Activated CD8-positive, alpha-beta T cell treated with anti-CD3 and anti-CD28 coated beads for 36 hours (primary cell): ENCODE data around the gene FNIP2. TPM values are rescaled to one million over a fixed set of nuclear protein-coding genes. Genes with fewer than 3 reads are reported as not detected.

Source experiments
- ATAC-seq: fragments of 200-7000 bp; cut with Tn5 transposase; one replicate; pipeline ENCODE4 v1.10.0; 2021; ENCODE audit warnings: mild to moderate bottlenecking, moderate library complexity
- CTCF ChIA-PET: fragments of 350-600 bp; sonication (Branson Sonifier 250); formaldehyde crosslinking; loops from one replicate; lab custom pipeline; 2021; ENCODE audit warnings: antibody characterized with exemption; lab: Charles Lee
- POLR2A ChIA-PET: fragments of 350-600 bp; sonication (Branson Sonifier 250); formaldehyde crosslinking; loops from one replicate; lab custom pipeline; 2021; ENCODE audit warnings: antibody characterized with exemption; lab: Charles Lee
- DNase-seq: peaks from one replicate; pipeline ENCODE4 v3.0.0-alpha.2; 2020
- H3K27ac Mint-ChIP-seq: one replicate; pipeline ENCODE4 v1.8.0; 2021; ENCODE audit warnings: mild to moderate bottlenecking, mixed read lengths
- H3K27me3 Mint-ChIP-seq: one replicate; pipeline ENCODE4 v1.8.0; 2021; ENCODE audit warnings: mixed read lengths
- H3K36me3 Mint-ChIP-seq: one replicate; pipeline ENCODE4 v1.8.0; 2021; ENCODE audit warnings: low read depth, mixed read lengths
- H3K4me1 Mint-ChIP-seq: one replicate; pipeline ENCODE4 v1.8.0; 2021; ENCODE audit warnings: low read depth, mixed read lengths
- H3K4me3 Mint-ChIP-seq: one replicate; pipeline ENCODE4 v1.8.0; 2021; ENCODE audit warnings: mild to moderate bottlenecking, moderate library complexity, mixed read lengths
- H3K9me3 Mint-ChIP-seq: one replicate; pipeline ENCODE4 v1.8.0; 2021; ENCODE audit warnings: mixed read lengths
- CTCF ChIP-seq: fragments of 200-600 bp; IDR thresholded peaks from one replicate; pipeline ENCODE4 v1.8.0; 2022; ENCODE audit warnings: antibody characterized with exemption, mild to moderate bottlenecking
- intact Hi-C: fragments of 100-400 bp; cut with micrococcal nuclease; formaldehyde crosslinking; loops from one replicate; pipeline ENCODE4 v1.10.0; 2022
- total RNA-seq, 2 experiments: library from RNA; stranded (reverse); gene quantifications; one replicate each; pipeline ENCODE4 v1.2.3, GENCODE V29; 2021

FNIP2 gene
- total RNA-seq, 2 experiments from 2014 or later, result 11.2 to 11.7 TPM

GRCh38 chr4:158863296-158863695, 94.5 kb downstream of the FNIP2 start:
- DNase-seq (no peak), ATAC-seq (no peak)
- H3K36me3 Mint-ChIP-seq, result peaks cover 21% of the 10 kb centered on the region
- no peaks in the 10 kb centered on the region for H3K9me3 Mint-ChIP-seq
- no peaks in the 10 kb centered on the region for H3K27me3 Mint-ChIP-seq
- TF ChIP-seq CTCF, result no peak
- H3K27ac Mint-ChIP-seq, result no peak overlapping the region
- no peak overlapping the region for H3K4me3 Mint-ChIP-seq
- ChIA-PET CTCF (interaction anchor here (1.1 to 1.4 kb wide), 2 partner anchors 13 to 339 kb away, joined by 3 to 4 read pairs; no protein-coding TSS in a partner anchor), POLR2A (no interaction called here)
- intact Hi-C loops, result no loop called here
- H3K4me1 Mint-ChIP-seq, result peaks cover 2% of the 10 kb centered on the region

GRCh38 chr4:158865520-158866177, 96.8 kb downstream of the FNIP2 start:
- no peak for ATAC-seq
- Mint-ChIP-seq H3K27me3 (no peaks in the 10 kb centered on the region), H3K36me3 (peaks cover 26% of the 10 kb centered on the region), H3K9me3 (no peaks in the 10 kb centered on the region), H3K4me1 (peaks cover 2% of the 10 kb centered on the region), H3K27ac (no peak overlapping the region), H3K4me3 (no peak overlapping the region)
- POLR2A ChIA-PET, result no interaction called here
- DNase-seq, result no peak
- TF ChIP-seq CTCF, result no peak
- intact Hi-C loops, result no loop called here
- CTCF ChIA-PET, result no interaction called here

GRCh38 chr4:158869001-158869400, 100.2 kb downstream of the FNIP2 start:
- no peaks in the 10 kb centered on the region for H3K9me3 Mint-ChIP-seq
- H3K27ac Mint-ChIP-seq, result no peak overlapping the region
- H3K27me3 Mint-ChIP-seq, result no peaks in the 10 kb centered on the region
- intact Hi-C loops, result no loop called here
- peaks cover 24% of the 10 kb centered on the region for H3K36me3 Mint-ChIP-seq
- no peak for DNase-seq
- no peak for ATAC-seq
- no peak for TF ChIP-seq CTCF
- H3K4me3 Mint-ChIP-seq, result no peak overlapping the region
- ChIA-PET CTCF (interaction anchor here (1.0 kb wide), 1 partner anchor 20 kb away, joined by 3 read pairs; no protein-coding TSS in a partner anchor), POLR2A (no interaction called here)
- peaks cover 4% of the 10 kb centered on the region for H3K4me1 Mint-ChIP-seq

- no peak overlapping the region for H3K27ac Mint-ChIP-seq
- no peaks in the 10 kb centered on the region for H3K9me3 Mint-ChIP-seq
- H3K27me3 Mint-ChIP-seq, result no peaks in the 10 kb centered on the region
- CTCF ChIA-PET, result interaction anchor here (1.0 kb wide), 1 partner anchor 19 kb away, joined by 3 read pairs; no protein-coding TSS in a partner anchor
- H3K36me3 Mint-ChIP-seq, result peaks cover 24% of the 10 kb centered on the region
- ATAC-seq, result no peak
- peaks cover 7% of the 10 kb centered on the region for H3K4me1 Mint-ChIP-seq
- POLR2A ChIA-PET, result no interaction called here
- DNase-seq, result no peak
- no peak for TF ChIP-seq CTCF
- no peak overlapping the region for H3K4me3 Mint-ChIP-seq
- intact Hi-C loops, result no loop called here
These were observed 100.9 kb downstream of the FNIP2 start for GRCh38 chr4:158869761-158870160.

GRCh38 chr4:158870282-158870625, 101.4 kb downstream of the FNIP2 start:
- Mint-ChIP-seq H3K36me3 (peaks cover 24% of the 10 kb centered on the region), H3K27me3 (no peaks in the 10 kb centered on the region), H3K27ac (no peak overlapping the region), H3K9me3 (no peaks in the 10 kb centered on the region), H3K4me3 (no peak overlapping the region), H3K4me1 (peaks cover 7% of the 10 kb centered on the region)
- no peak for DNase-seq
- ChIA-PET POLR2A (no interaction called here), CTCF (no interaction called here)
- TF ChIP-seq CTCF, result no peak
- no peak for ATAC-seq
- intact Hi-C loops, result no loop called here
